GM19455 (cell line): ENCODE results near the gene COG4.
"Not testable (repeated sequence)": the region's sequence is repeated elsewhere in the genome, so short reads cannot be mapped to it uniquely, and the experiment has no call there.

Source experiments
- ATAC-seq: cut with Tn5 transposase; IDR thresholded peaks from one replicate; pipeline ENCODE4 v1.9.1; 2021; ENCODE audit not compliant: unreplicated experiment

COG4 gene

GRCh38 chr16:70527315-70527996 lies 4.1 kb upstream of the COG4 start:
- ATAC-seq, result no peak

- no peak for ATAC-seq
Measured at GRCh38 chr16:70526403-70526802, 3.0 kb upstream of the COG4 start.

GRCh38 chr16:70524399-70524825 lies 1.1 kb upstream of the COG4 start:
- ATAC-seq, result not testable (repeated sequence)

GRCh38 chr16:70523743-70524398 lies 517 bp upstream of the COG4 start, which contains the start of gene SF3B3:
Gene SF3B3, plus strand, starts transcription at chr16:70523816. Its CDS starts 2,841 bp downstream, at chr16:70526657.
- ATAC-seq, result no peak

GRCh38 chr16:70522216-70523075 lies 908 bp downstream of the COG4 start:
- ATAC-seq, result no peak

GRCh38 chr16:70520612-70521297 lies 2.6 kb downstream of the COG4 start:
- no peak for ATAC-seq

GRCh38 chr16:70512456-70512855 lies 10.9 kb downstream of the COG4 start:
- no peak for ATAC-seq

- no peak for ATAC-seq
Measured at GRCh38 chr16:70511833-70512232, 11.5 kb downstream of the COG4 start.

GRCh38 chr16:70510216-70510615 lies 13.1 kb downstream of the COG4 start:
- no peak for ATAC-seq

GRCh38 chr16:70508752-70509151 lies 14.6 kb downstream of the COG4 start:
- no peak for ATAC-seq

GRCh38 chr16:70496513-70496912 lies 26.8 kb downstream of the COG4 start:
- ATAC-seq, result no peak

GRCh38 chr16:70495425-70496182 lies 27.8 kb downstream of the COG4 start:
- ATAC-seq, result no peak

GRCh38 chr16:70494777-70495176 lies 28.6 kb downstream of the COG4 start:
- ATAC-seq, result no peak

- ATAC-seq, result no peak
Measured at GRCh38 chr16:70494202-70494770, 29.1 kb downstream of the COG4 start.

- ATAC-seq, result no peak
Measured at GRCh38 chr16:70493802-70494201, 29.6 kb downstream of the COG4 start.

- no peak for ATAC-seq
Measured at GRCh38 chr16:70490261-70490660, 33.1 kb downstream of the COG4 start.

GRCh38 chr16:70484867-70485266 lies 38.5 kb downstream of the COG4 start:
- no peak for ATAC-seq

- no peak for ATAC-seq
Measured at GRCh38 chr16:70483426-70483825, 39.9 kb downstream of the COG4 start.

GRCh38 chr16:70482624-70483023 lies 40.7 kb downstream of the COG4 start:
- ATAC-seq, result no peak

GRCh38 chr16:70481929-70482536 lies 41.3 kb downstream of the COG4 start:
- no peak for ATAC-seq
